Activated CD8-positive, alpha-beta memory T cell treated with anti-CD3 and anti-CD28 coated beads, Interleukin-2, amount 50 U/mL, for 48 hours (primary cell): ENCODE measurements around the gene EPC1.
"Not testable (repeated sequence)": the region's sequence is repeated elsewhere in the genome, so short reads cannot be mapped to it uniquely, and the experiment has no call there.

Source experiments
- DNase-seq: peaks from one replicate; pipeline ENCODE4 v3.0.0-alpha.2; 2020

EPC1 gene, protein sequence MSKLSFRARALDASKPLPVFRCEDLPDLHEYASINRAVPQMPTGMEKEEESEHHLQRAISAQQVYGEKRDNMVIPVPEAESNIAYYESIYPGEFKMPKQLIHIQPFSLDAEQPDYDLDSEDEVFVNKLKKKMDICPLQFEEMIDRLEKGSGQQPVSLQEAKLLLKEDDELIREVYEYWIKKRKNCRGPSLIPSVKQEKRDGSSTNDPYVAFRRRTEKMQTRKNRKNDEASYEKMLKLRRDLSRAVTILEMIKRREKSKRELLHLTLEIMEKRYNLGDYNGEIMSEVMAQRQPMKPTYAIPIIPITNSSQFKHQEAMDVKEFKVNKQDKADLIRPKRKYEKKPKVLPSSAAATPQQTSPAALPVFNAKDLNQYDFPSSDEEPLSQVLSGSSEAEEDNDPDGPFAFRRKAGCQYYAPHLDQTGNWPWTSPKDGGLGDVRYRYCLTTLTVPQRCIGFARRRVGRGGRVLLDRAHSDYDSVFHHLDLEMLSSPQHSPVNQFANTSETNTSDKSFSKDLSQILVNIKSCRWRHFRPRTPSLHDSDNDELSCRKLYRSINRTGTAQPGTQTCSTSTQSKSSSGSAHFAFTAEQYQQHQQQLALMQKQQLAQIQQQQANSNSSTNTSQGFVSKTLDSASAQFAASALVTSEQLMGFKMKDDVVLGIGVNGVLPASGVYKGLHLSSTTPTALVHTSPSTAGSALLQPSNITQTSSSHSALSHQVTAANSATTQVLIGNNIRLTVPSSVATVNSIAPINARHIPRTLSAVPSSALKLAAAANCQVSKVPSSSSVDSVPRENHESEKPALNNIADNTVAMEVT

GRCh38 chr10:32346551-32347362 is at the start of gene EPC1:
EPC1 (minus strand) TSS chr10:32347158; CDS start chr10:32346915, 243 bp downstream.
- DNase-seq, result peak; percentile 90

DNA sequence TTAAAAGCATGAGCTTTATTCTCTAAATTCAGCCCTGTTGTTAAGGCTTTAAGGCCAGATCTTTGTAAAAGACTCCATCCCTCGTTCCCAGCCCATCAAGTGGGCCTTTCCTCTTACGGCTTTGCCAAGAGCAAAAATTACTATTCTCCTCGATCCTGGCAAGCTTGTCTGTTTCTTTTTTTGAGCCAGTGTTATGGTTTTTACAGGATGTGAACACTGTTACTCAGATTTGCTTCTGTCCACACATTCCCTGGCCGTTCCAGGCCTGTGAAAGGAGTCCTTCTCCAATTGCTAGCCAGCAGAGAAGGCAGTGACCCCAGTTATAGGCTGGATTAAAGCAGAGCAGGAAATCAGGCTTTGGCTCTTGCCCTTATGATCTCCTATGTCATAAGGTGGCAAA is 47.0 kb upstream of the EPC1 start:
- DNase-seq, result no peak

DNA sequence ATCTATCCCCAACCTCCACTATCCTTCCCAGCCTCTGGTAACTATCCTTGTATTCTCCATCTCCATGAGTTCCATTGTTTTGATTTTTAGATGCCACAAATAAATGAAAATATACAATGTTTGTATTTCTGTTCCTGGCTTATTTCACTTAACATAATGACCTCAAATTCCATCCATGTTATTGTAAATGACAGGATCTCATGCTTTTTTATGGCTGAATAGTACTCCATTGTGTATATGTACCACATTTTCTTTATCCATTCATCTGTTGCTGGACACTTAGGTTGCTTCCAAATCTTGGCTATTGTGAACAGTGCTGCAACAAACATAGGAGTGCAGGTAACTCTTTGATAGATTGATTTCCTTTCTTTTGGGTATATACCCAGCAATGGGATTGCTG is 45.3 kb upstream of the EPC1 start:
- not testable (repeated sequence) for DNase-seq

- no peak for DNase-seq
These were observed 43.2 kb upstream of the EPC1 start for GRCh38 chr10:32390193-32390592.

DNA sequence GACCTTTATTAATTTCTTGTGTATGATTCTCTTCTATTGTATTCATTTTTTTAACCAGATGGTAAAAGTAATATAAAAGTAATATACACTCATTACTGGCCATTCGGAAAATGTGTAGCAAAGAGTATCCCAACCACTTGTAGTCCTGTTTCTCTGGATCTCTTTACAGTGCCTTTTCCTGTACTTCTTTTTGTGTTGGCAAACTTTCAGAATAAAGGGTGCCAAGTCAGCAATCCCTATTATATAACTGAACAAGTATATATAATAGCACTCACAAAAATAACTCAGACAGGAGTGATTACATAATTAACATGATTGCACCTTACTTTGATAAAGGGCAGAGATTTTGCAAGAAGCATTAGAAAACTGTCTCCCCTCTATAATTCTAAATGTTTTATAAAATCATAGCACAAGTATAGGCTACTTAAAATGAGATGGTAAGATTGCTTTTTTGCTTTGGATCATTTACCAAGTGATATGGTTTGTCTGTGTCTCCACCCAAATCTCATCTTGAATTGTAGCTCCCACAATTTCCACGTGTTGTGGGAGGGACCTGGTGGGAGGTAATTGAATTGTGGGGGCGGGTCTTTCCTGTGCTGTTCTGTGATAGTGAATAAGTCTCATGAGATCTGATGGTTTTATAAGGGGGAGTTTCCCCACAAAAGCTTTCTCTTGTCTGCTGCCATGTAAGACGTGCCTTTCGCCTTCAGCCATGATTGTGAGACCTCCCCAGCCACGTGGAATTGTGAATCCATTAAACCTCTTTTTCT is 41.5 kb upstream of the EPC1 start:
- no peak for DNase-seq

DNA sequence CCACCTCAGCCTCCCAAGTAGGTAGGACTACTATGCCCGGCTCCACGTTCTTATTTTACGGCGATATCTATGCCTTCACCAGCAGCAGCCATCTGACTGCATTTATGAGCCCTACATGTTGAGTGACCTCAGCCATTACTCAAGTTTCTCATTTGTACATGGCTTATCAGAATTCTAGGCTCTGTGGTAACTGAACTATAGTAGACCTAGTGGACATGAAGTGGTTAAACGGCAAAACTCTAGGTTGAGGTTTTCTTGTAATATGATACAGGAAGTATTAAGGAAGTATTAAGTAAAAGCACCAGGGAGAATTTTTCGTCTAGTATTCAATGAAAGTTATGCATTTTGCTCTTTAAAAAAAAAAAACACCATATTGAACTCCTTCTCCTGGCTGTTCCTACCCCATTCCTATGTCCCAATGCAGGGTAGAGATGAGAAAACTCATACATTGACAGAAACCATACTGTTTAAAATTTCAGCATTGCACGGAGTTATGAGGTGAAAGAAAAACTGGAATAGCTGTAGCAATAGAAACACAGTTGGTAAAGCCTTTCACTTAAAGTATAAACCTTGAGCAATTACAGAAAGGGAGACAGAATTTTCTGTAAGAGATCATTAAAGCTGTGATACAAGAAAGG is 39.8 kb upstream of the EPC1 start:
- DNase-seq, result no peak

DNA sequence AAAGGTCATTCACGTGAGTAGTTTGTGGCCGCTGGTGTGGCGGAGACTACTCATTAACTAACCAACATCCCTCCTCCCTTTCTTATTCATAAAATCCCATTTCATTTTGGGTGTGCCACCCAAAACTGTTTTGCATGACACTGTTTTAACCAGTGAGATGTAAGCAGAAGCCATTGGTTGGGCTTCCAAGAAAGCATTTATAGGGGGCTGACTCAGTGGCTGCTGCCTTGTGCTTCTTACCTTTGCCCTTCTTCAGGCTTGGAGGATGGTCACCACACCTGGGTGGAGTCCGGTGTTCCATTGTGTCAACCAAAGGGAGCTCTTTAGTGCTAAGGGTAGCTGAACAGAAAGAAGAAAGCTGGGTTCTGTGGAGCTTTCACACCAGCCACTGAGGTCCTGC is 37.2 kb upstream of the EPC1 start:
- no peak for DNase-seq

DNA sequence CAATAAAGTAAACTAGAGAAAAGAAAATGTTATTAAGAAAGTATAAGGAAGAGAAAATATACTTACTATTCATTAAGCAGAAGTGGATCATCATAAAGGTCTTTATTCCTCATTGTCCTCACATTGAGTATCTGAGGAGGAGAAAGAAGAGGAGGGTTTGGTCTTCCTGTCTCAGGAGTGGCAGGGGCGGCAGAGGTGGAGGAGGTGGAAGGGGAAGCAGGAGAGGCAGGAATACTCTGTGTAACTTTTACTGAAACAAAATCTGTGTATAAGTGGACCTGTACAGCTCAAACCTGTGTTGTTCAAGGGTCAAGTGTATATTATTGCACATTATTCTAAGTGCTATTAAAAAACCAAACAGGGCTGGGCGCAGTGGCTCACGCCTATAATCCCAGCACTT is 34.2 kb upstream of the EPC1 start:
- no peak for DNase-seq

DNA sequence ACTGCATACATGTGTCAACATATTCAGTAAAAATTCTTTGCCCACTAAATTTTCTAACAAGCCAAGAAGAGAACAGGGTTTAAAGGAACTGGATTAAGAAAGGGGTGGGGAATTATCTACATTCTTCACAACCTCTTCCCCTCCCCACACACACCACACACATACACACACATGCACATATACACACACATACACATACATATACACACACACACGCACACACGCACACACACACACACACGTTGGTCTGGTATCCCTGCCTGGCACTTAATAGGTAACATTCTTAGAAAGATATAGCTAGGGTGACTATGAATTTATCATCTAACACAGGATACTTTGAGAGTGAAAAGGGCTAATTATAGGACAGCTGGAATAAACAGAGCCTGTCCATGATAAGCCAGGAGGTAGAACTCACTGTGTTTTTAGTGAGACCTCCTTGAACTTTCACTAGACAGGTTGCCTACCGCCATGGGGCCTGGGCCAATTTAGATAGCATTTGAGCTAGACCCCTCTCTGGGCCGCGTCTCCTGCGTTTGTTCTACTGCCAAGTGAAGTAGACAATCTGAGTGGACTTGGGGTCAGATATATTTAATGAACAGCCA is 33.1 kb upstream of the EPC1 start:
- no peak for DNase-seq

GRCh38 chr10:32379318-32379949 is 32.5 kb upstream of the EPC1 start:
- no peak for DNase-seq

GRCh38 chr10:32378363-32379317 is 31.7 kb upstream of the EPC1 start:
- DNase-seq, result peak; percentile 89

- DNase-seq, result no peak
These were observed 30.7 kb upstream of the EPC1 start for GRCh38 chr10:32377458-32378259.

- no peak for DNase-seq
These were observed 29.8 kb upstream of the EPC1 start for GRCh38 chr10:32376771-32377170.

- DNase-seq, result no peak
These were observed 29.1 kb upstream of the EPC1 start for GRCh38 chr10:32376097-32376496.

GRCh38 chr10:32375631-32376030 is 28.7 kb upstream of the EPC1 start:
- no peak for DNase-seq

DNA sequence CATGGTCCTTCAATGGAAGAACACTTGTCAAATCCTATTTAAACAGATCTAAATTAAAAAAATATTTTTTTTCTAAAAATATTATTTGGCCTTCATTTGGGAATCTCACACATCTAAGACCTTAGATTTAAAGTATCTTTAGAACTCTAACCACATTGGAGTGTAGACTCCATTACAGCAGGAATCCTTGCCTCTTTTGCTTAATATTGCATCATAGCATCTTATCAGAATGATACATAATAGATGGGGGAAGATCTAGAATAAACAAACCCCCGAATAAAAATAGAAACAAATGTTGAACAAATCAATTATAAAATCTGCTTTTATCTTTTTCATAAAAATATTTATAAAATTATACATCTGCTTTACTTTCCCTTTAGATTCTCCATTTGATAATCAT is 27.6 kb upstream of the EPC1 start:
- DNase-seq, result no peak

DNA sequence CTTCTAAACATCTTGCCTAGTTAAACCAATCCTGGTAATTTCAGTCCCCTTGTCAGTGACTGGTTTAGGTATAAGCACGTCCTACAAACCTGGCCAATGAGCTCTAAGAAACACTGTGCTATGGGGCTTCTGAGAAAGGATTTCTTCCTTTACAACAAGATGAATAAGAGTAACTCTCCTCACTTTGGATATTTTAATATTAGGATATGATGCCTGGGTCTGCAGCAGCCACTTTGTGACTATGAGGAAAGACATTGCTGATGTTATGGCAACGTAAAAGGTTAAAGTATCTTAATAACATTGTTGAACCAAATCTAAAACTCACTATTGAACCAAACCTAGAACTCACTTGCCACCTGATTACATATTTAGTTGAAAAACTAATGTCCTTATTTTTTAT is 26.5 kb upstream of the EPC1 start:
- DNase-seq, result no peak

DNA sequence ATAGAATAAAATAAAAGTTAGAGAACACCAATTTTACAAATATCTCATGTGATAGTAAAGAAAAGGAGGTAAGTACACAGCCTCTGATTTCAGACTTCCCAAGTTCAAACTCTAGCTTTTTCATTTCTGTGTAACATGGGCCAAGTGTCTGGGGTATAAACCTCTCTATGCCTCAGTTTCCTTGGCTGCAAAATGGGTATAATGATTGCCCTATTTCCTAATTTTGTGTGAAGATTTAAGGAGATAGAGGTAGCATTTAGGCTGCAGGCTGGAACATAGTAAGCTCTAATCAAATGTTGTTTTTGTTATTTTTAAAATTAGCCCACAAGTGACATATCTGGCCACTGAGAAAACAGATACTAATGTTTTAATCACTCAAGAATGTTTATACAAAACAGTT is 26.1 kb upstream of the EPC1 start:
- no peak for DNase-seq
